SH-SY5Y (cell line): Measurements from ENCODE around the gene OCA2.

ENCODE experiments used
- GATA2 ChIP-seq: IDR thresholded peaks from 2 replicates; pipeline ENCODE4 v1.6.1; 2011; ENCODE audit warnings: mild to moderate bottlenecking, low read depth, low read length
- GATA3 ChIP-seq: IDR thresholded peaks from 2 replicates; pipeline ENCODE4 v1.6.1; 2011; ENCODE audit warnings: low read depth, mild to moderate bottlenecking, low read length, moderate library complexity

Gene OCA2

DNA sequence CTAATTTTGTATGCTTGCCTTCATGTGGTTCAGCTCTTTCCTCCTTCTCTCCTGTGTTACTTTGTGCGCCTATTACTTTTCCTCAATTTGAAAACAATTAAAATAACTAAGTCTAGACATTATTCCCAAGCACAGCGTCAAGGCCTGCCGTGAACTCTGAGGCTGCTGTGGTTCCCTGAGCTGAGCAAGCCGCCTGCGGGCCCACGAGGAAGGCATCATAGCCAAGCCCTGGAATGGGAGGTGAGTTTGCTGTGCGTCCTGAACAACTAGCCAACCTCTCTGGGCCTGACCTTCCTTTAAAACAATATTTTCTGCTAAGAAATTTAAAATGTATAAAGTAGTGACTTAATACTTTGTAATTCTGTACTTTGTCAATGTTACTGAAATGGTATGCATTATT is 327.2 kb downstream of the OCA2 start:
- TF ChIP-seq GATA3 (no peak), GATA2 (no peak)

DNA sequence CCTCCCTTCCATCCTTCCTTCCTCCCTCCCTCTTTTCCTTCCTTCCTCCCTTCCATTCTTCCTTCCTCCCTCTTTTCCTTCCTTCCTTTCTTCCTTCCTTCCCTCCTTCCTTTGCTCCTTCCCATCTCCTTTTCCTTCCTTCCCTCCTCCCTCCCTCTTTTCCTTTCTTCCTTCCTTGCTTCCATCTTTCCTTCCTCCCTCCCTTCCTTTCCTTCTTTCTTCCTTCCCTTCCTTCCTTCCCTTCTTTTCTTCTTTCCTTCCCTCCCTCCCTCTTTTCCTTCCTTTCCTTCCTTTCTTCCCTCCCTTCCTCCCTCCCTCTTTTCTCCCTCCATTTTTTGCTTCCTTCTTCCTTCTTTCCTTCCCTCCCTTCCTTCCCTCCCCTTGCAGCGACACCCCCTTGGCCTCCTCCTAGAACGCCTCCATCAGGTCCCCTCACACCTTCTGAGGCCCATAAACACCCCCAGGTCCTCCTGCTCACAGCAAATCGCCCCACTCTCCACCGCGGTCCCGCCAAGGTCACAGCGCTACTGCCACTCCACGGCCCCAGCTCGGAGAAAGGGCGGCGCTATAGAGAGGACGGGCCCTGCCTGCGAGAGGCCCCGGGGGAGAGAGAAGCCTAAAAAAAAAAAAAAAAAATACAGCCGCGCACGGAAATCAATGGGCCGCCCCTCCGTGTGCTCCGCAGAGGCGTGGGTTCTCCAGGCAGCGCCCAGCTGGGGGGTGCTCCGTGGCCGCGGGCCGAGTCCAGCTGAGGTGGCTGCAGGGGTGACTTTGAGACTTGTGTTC is 328.2 kb downstream of the OCA2 start:
- TF ChIP-seq GATA3 (no peak), GATA2 (no peak)

DNA sequence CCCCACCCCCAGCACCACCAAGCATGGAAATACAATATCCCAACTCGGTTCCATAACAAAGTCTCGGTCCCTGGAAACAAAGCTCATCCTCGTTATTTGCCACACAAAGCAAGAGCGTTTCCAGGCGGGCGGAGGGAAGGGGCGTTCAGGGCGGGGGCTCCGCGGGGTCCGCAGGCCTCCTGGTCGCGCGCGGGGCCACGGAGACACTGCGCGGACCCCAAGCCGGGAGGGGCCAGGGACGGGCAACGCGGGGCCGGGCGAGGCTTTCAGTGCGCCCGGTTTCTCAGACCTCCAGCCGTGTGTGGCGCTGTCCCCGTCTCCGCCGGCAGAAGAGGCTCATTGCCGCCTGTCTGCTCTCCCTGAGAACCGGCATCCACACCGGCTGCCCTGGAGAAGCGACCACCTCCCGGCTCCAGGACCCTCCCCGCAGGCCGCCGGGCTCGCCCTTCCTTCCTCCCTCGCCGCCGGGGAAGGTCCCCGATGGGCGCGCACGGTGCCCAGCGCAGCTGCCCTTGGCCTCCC is 329.0 kb downstream of the OCA2 start:
- TF ChIP-seq GATA3, result no peak
- no peak for TF ChIP-seq GATA2

DNA sequence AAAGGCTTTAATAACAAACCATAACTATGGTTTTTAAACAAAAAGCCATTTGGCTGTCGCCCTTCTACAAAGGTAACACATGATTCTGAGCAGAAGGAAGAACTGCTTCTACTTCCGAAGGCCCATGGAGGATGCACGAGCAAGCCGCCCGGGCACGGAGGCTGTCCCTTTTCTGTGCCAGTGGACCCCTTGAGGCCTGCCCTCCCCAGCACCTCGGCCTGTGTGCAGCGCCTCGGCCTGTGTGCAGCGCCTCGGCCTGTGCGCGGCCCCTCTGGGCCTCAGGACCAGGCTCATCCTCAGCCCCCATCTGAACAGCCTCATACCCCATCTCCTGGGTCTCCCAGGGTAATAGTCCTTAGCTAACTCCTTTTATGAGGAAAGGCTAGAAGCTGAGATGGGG is 329.5 kb downstream of the OCA2 start:
- TF ChIP-seq GATA2 (no peak), GATA3 (no peak)

DNA sequence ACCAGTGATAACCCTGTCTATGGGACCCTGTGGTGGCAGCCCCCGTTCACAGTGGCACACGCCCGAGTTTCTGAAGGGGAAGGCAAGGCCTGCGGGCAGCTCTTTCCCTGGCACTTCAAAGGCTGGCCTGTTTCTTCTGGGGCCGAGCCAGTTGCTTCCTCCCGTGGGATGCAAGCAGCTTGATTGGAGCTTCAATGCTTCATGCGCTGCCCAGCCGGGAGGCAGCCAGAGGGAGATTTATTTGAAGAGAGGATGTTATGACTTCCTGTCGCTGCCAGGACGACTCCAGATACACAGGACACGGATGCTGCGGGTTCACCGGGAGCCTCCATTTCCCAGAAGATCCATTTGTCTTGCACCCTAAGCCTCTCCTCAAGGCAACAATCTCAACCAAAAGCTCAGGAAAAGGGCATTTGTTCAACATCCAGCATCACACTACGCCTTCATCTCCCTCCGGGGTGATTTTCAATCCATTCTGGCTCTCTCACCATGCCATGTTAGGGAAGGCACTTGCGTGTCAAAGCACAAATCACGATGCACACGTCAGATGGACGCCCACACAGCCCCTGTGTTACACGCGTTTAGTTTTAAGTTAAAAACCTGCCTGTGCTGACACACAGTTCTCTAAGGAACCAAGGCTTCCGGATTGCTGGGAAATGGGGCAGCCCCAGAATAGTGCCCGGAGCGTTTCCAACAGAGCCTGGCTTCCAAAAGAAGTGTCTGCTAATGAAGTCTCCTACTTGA is 330.2 kb downstream of the OCA2 start:
- TF ChIP-seq GATA3 (no peak), GATA2 (no peak)

DNA sequence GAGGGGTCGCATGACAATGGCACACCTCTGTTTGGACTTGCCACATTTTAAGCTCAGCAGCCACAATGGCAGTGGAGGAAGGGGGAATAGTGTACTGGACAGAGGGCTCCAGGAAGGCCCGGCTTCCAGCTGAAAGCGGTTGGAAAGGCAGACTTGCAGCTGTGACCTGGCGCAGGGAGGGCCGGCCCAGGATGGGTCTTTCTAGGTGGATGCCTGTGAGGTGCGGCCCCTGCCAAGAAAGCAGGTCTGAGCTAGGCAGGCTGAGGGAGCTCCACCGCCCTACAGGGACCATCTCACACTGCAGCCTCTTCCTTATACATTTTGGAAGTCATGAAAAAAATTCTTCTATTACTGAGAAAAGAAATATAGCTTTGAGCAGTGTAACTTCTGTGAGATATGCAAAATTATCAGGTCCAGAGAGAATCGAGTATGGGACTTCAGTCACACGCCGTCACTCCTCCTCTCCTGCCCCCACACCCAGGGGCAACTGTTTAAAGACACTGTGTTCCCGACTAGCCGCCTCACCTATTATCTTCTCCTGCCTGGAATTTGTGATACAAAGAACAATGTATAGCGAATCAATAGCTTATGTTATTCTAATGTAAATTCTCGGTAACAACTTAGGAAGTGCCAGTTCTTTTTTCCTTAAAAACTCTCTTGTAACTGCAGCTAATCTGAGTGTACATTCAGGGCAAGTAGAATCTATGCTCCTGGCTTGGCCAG is 331.0 kb downstream of the OCA2 start:
- no peak for TF ChIP-seq GATA2

DNA sequence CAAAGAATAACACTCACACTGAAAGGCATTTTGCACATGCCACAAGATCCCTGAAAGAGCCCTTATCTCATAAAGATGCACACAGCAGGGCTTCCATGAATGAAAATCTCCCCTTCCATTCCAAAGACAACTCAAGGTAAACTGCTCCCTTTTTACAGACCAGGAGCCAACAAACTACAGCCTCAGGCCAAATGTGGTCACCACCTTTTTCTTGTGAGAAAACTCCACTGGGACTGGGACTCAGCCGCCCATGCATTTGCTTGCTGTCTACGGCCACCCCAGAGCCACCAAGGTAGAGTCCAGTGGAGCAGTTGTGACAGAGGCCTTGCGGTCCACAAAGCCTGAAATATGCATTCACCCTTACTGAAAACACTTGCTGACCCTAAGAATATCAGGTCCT is 334.8 kb downstream of the OCA2 start:
- TF ChIP-seq GATA2 (no peak), GATA3 (no peak)

DNA sequence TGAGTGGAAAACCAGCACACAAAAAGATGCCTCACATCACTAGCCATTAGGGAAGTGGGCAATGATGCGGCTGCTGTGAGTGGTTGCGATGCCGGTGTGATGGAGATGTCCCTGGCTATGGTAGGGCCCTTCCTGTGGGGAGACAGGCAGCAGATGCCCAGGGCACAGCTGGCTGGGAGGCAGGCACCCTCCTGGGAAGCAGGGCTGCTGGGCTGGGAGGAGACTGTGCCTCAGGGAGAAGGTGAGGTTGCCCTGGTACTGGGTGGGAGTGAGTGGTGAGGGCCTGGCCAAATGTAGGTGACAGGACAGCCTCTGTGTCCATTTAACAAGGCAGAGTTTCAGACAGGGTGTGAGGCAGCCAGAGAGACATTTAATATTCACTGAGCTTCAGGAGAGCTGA is 335.6 kb downstream of the OCA2 start:
- TF ChIP-seq GATA2 (no peak), GATA3 (no peak)

DNA sequence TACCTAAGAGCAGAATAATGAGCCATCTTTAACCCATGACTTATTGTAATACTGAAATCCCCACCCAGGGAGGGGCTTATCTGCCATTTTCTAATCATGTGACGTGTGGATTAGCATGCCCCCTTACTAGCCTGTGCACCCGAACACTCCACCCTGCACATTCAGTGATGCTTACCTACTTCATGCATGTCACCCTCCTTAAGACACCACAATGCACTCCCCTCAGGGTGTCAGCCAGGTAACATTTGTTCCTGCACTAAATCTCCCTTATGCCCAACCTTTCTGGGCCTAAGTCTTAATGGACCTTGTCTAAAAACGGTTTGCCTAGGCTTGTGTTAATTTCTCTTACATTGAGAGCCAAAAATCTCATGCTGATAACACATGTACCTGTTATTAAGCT is 336.6 kb downstream of the OCA2 start:
- no peak for TF ChIP-seq GATA2
- no peak for TF ChIP-seq GATA3

DNA sequence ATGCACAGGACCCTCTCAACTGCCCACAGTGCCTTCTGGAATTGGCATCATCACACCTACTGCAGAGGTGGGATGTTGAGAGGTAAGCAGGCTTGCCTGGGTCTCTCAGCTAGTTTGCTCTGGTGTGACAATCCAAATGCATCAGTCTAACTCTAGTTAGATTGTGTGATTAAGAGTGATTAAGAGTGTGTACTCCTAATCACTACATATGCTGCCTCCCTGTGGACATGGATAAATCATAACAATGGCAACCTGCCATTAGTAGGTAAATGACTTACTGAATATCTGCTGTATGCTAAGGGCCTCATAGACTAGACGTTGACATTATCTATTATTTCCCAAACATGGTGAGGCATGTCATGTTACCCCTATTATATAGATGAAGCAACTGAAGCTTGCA is 342.1 kb downstream of the OCA2 start:
- no peak for TF ChIP-seq GATA3
- TF ChIP-seq GATA2, result no peak

DNA sequence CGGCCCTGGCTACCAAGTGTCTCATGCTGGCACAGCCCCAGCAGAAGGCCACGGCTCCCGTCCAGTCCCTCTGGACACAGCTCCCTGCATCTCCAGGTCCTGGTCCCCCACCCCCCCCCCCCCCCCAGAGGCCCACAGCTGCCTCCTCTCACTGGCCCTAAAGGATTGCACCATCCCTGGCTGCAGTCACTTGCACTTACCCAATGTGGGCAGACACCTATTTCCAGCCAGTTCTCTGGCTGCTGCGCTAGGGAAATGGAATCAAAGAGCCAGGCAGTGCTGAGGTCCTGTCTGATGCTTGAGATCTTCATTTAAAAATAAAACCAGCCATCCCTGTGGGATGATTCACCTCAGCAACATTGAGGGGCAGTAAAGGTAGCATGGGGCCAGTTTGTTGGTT is 346.4 kb downstream of the OCA2 start:
- no peak for TF ChIP-seq GATA3
- no peak for TF ChIP-seq GATA2

DNA sequence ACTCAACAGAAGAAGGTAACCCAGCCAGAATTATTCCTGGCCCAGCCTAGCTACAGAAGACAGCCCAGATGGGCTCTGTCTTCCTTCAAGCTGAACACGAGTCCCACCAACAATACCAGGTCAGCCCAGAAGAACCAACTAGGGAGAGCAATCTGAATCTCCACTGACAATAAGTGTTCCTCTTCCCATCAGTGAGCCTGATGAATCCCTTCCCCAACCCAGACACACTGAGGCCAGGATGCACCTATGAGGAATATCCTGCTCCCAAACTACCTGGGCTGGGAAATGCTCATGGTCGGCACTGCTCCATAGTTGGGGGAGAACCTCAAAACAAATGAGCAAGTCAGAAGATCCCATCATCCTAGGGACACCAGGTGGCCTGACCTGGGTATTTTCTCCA is 351.1 kb downstream of the OCA2 start:
- no peak for TF ChIP-seq GATA2
- no peak for TF ChIP-seq GATA3

DNA sequence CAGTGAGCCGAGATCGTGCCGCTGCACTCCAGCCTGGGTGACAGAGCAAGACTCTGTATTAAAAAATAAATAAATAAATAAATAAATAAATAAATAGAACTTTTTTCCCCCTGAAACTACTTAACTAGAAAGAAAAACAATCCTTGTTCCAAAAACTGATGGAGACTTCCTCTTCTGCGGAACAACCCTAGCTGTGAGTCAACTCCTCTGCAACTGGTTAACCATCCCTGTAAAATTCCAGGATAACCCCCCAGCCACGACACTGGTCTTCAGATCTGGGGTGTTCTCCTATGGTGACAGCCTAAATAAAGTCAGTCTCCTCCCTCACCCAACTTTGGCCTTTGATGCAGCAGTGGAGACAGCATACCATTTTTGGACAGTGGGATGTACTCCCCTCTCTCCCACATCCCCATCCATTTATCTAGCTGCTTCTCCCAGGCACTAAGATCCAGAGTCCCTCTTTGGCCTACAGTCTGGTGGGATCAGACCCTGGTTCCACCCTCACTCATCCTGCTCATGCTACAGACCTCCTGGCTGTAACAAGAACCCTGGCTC is 352.6 kb downstream of the OCA2 start:
- no peak for TF ChIP-seq GATA2

DNA sequence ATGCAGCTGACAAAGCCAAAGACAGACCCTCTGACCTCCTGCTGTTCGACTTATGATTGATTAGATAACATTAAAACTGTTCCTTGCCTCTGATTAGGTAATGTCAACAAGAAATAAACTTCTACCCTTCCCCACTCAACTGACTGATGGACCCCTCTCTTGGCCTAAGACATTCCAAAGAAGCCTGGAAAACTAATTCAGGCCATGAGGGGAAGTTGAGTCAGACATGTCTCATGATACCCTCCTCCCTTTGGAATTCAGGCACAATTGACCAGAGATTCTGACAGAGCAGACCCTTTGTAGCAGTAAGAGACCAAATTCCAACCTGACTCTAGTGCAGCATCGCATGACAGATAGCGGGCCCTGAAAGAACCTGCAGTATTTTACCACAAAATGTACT is 354.5 kb downstream of the OCA2 start:
- no peak for TF ChIP-seq GATA3
- TF ChIP-seq GATA2, result no peak

DNA sequence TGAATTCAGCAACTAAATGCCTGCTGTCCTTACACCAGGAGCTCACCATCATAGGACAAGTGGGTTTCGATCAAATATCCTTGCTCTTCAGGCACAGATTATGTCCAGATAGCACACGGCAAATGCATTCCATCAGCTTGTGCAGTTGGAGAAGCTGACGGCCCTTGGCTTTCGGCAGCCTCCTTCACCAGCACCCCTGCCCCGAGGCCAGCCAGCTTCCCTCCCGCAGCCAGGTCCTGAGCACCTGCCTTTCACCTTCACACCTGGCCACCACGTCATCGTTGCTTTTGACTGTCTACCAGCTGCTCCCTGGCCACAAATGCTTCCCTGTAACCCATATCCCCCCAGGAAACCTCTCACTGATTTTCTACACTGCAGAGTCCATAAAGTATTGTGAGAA is 355.5 kb downstream of the OCA2 start:
- TF ChIP-seq GATA3 (no peak), GATA2 (no peak)
